PC-9 (cell line): ENCODE measurements around the gene SKI. TPM values are rescaled to one million over a fixed set of nuclear protein-coding genes. Genes with fewer than 3 reads are reported as not detected.

Experiments used
- BruUV-seq: library from RNA; stranded (reverse); fragments of 400-500 nt; replicated peaks from 2 replicates; lab custom pipeline; 2021; lab: Mats Ljungman, UMichigan
- CTCF ChIA-PET: fragments of 300-600 bp; sonication (Branson Sonifier 250); formaldehyde crosslinking; loops from one replicate; lab custom pipeline; 2022; ENCODE audit warnings: antibody characterized with exemption; lab: Charles Lee
- POLR2A ChIA-PET: fragments of 300-600 bp; sonication (Branson Sonifier 250); formaldehyde crosslinking; loops from one replicate; lab custom pipeline; 2022; ENCODE audit warnings: antibody characterized with exemption; ENCODE audit not compliant: unreplicated experiment; lab: Charles Lee
- DNase-seq, 2 experiments: peaks; one replicate each; pipeline versions ENCODE4 v3.0.0 to v3.0.0-alpha.2; 2015 to 2022; ENCODE audit warnings: mixed read lengths in 1 of 2
- H2AFZ ChIP-seq: fragments of 200-600 bp; sonication (generic); 2 replicates; pipeline ENCODE4 v1.8.1; 2017; ENCODE audit warnings: antibody characterized with exemption
- H3F3A ChIP-seq: fragments of 200-600 bp; sonication (generic); 2 replicates; pipeline ENCODE4 v1.8.1; 2017; ENCODE audit warnings: antibody characterized with exemption, mild to moderate bottlenecking, low read depth; ENCODE audit not compliant: insufficient read depth
- H3K27ac ChIP-seq: fragments of 200-600 bp; sonication (generic); 2 replicates; pipeline ENCODE4 v1.6.1; 2016; ENCODE audit warnings: mixed run types
- H3K27me3 ChIP-seq: fragments of 200-600 bp; sonication (generic); 2 replicates; pipeline ENCODE4 v1.6.1; 2016; ENCODE audit warnings: low read depth, mixed run types; ENCODE audit not compliant: insufficient read depth
- H3K36me3 ChIP-seq: fragments of 200-600 bp; sonication (generic); 2 replicates; pipeline ENCODE4 v1.6.1; 2016; ENCODE audit warnings: low read depth, mixed run types
- H3K4me1 ChIP-seq: fragments of 200-600 bp; sonication (generic); replicated peaks from 2 replicates; pipeline ENCODE4 v1.6.1; 2016; ENCODE audit warnings: mixed run types; ENCODE audit not compliant: insufficient read depth
- H3K4me2 ChIP-seq: fragments of 200-600 bp; sonication (generic); 2 replicates; pipeline ENCODE4 v1.6.1; 2017; ENCODE audit warnings: mixed run types
- H3K4me3 ChIP-seq: fragments of 200-600 bp; sonication (generic); 2 replicates; pipeline ENCODE4 v1.6.1; 2016; ENCODE audit warnings: mixed run types
- H3K79me2 ChIP-seq: fragments of 200-600 bp; sonication (generic); 2 replicates; pipeline ENCODE4 v1.6.1; 2017; ENCODE audit warnings: low read depth, mixed run types
- H3K9me2 ChIP-seq: fragments of 200-600 bp; sonication (generic); 2 replicates; pipeline ENCODE4 v1.8.1; 2017; ENCODE audit warnings: mild to moderate bottlenecking; ENCODE audit not compliant: insufficient read depth
- H3K9me3 ChIP-seq: fragments of 200-600 bp; sonication (generic); 2 replicates; pipeline ENCODE4 v1.8.1; 2016; ENCODE audit warnings: low read depth; ENCODE audit not compliant: insufficient read depth
- H4K20me1 ChIP-seq: fragments of 200-600 bp; sonication (generic); 2 replicates; pipeline ENCODE4 v1.8.1; 2017; ENCODE audit not compliant: insufficient read depth
- EZH2 ChIP-seq: fragments of 200-600 bp; sonication (generic); IDR thresholded peaks from 2 replicates; pipeline ENCODE4 v1.8.0; 2017; ENCODE audit warnings: antibody characterized with exemption, low read depth
- intact Hi-C: fragments of 100-400 bp; cut with micrococcal nuclease; formaldehyde crosslinking; loops from one replicate; pipeline ENCODE4 v1.10.0; 2022; ENCODE audit not compliant: unreplicated experiment
- total RNA-seq: library from RNA; stranded (reverse); gene quantifications from 2 replicates; pipeline ENCODE4 v1.2.3, GENCODE V29; 2021
- TF ChIP-seq, protein P1 (sequence below): fragments of 200-600 bp; sonication (generic); conservative IDR thresholded peaks from 2 replicates; pipeline ENCODE4 v1.6.1; 2017; ENCODE audit warnings: mixed run types, antibody characterized with exemption, mild to moderate bottlenecking, moderate library complexity

Gene SKI
- total RNA-seq, 1 experiment from 2014 or later = 36.2 TPM

DNA sequence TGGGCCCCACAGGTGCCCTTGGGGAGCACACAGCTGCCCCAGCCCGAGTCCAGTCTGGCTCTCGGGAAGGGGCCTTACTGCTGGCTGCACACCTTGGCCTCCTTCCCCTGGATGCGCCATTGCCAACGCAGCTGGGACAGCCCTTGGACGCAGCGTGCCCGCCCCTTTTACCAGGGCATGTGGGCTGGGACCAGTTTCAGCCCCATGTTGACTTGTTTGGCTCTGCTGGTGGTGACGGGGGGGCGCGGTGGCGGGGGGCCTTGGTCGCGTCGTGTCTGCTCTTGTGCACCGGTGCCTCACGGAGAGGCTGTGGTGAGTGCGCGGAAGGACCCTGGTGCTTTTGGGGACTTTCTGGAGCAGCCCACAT is 19.6 kb downstream of the SKI start:
- Histone ChIP-seq H3K36me3 (no peaks in the 10 kb centered on the region), H3K9me3 (no peaks in the 10 kb centered on the region), H4K20me1 (peaks cover 90% of the 10 kb centered on the region), H3K27ac (no peak overlapping the region), H3K4me3 (no peak overlapping the region), H3K79me2 (peaks cover 96% of the 10 kb centered on the region), H2AFZ (no peak overlapping the region), H3F3A (no peaks in the 10 kb centered on the region), H3K4me2 (no peak overlapping the region), H3K27me3 (no peaks in the 10 kb centered on the region), H3K9me2 (no peaks in the 10 kb centered on the region), H3K4me1 (no peaks in the 10 kb centered on the region)
- intact Hi-C loops = no loop called here
- ChIA-PET POLR2A (no interaction called here), CTCF (no interaction called here)
- BruUV-seq = no TSS peak
- DNase-seq = no peak
- TF ChIP-seq EZH2 = no peak
- TF ChIP-seq, protein P1, sequence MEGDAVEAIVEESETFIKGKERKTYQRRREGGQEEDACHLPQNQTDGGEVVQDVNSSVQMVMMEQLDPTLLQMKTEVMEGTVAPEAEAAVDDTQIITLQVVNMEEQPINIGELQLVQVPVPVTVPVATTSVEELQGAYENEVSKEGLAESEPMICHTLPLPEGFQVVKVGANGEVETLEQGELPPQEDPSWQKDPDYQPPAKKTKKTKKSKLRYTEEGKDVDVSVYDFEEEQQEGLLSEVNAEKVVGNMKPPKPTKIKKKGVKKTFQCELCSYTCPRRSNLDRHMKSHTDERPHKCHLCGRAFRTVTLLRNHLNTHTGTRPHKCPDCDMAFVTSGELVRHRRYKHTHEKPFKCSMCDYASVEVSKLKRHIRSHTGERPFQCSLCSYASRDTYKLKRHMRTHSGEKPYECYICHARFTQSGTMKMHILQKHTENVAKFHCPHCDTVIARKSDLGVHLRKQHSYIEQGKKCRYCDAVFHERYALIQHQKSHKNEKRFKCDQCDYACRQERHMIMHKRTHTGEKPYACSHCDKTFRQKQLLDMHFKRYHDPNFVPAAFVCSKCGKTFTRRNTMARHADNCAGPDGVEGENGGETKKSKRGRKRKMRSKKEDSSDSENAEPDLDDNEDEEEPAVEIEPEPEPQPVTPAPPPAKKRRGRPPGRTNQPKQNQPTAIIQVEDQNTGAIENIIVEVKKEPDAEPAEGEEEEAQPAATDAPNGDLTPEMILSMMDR = no peak

DNA sequence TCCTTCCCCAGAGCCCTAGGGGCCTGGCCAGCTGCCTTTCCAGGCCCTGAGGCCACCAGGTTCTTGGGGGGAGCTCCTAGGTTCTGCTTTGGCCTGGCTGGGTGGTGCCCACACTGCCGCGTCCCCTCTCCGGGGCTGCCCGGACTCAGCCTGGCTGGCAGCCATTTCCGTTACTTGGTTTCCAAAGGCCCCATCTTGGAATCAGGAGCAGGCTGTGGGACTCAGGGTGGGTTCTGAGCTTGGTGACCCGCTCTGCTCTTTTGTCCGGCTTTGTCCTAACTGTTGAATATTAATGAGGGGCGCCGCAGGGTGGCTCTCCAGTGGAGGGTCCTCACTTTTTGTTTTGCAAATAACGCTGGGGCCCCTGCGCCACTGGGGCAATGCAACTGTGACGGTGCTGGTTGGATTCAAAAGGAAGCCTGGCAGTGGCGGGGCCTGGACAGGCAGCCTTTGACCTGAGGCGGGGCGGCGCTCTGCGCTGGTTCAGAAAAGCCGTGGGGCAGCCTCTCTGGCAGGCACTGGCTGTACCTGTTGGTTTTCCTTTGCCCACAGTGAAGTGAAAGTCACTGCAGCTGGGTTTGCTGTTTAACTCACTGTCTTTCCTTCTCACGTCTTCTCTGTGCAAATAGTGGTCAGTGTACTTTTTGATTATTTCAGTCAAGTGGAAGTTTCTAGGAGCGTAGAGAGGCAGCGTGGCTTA is 20.2 kb downstream of the SKI start:
- H3K4me2 ChIP-seq = no peak overlapping the region
- ChIA-PET POLR2A (no interaction called here), CTCF (no interaction called here)
- H2AFZ ChIP-seq = no peak overlapping the region
- H3K79me2 ChIP-seq = peaks cover 96% of the 10 kb centered on the region
- H3K9me2 ChIP-seq = no peaks in the 10 kb centered on the region
- H3K4me3 ChIP-seq = no peak overlapping the region
- no peaks in the 10 kb centered on the region for H3K4me1 ChIP-seq
- TF ChIP-seq, protein P1 = no peak
- no peak for TF ChIP-seq EZH2
- H3K27me3 ChIP-seq = no peaks in the 10 kb centered on the region
- BruUV-seq = no TSS peak
- H3K27ac ChIP-seq = no peak overlapping the region
- no peaks in the 10 kb centered on the region for H3K36me3 ChIP-seq
- no peaks in the 10 kb centered on the region for H3F3A ChIP-seq
- intact Hi-C loops = no loop called here
- H4K20me1 ChIP-seq = peaks cover 85% of the 10 kb centered on the region
- DNase-seq = no peak
- no peaks in the 10 kb centered on the region for H3K9me3 ChIP-seq

DNA sequence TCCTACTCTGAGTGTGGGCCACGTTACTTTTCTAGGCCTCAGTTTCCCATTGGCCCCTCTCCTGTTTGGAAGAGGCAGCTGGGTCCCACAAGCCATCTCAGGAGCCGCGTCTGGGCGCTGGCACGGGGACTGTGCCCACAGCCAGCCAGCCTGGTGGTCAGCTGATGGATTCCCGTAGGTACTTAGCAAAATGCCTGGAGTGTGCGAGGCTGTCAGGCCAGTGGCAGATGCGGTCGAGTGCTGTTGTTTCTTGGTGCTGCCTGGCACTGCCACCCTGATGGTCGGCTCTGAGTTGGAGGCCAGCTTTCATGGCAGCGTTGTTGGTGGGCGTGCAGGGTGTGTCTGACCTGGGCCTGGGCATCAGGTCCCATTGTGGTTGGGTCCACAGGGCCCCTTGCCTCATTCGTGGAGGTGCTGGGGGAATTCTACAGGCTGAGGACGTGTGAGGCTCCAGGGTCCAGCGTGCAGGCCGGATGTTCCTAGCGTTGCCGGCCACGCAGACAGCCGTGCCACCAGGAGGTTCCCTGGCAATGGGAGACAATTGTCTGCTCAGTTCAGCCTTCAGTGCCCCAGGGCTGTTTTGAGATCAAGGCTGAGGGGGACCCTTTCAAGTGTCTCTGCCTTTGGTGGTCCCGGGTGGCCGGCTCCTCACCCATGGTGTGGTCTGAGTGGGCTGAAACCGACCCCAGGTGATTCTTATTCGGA is 20.9 kb downstream of the SKI start:
- H3F3A ChIP-seq = no peaks in the 10 kb centered on the region; the same call in 1 of the 2 replicates
- H3K9me2 ChIP-seq = no peaks in the 10 kb centered on the region
- H3K9me3 ChIP-seq = no peaks in the 10 kb centered on the region
- no TSS peak for BruUV-seq
- ChIA-PET POLR2A (no interaction called here), CTCF (no interaction called here)
- TF ChIP-seq, protein P1 = no peak
- TF ChIP-seq EZH2 = no peak
- H3K79me2 ChIP-seq = peaks cover 96% of the 10 kb centered on the region
- DNase-seq = no peak
- H3K4me2 ChIP-seq = no peak overlapping the region
- H3K36me3 ChIP-seq = no peaks in the 10 kb centered on the region
- H3K4me1 ChIP-seq = no peaks in the 10 kb centered on the region
- H3K27me3 ChIP-seq = no peaks in the 10 kb centered on the region
- H3K27ac ChIP-seq = no peak overlapping the region
- H2AFZ ChIP-seq = no peak overlapping the region
- H4K20me1 ChIP-seq = peaks cover 83% of the 10 kb centered on the region
- H3K4me3 ChIP-seq = no peak overlapping the region
- intact Hi-C loops = no loop called here
